GM19463 (cell line): ENCODE measurements around the gene CSRP1.
A peak's percentile ranks its signal among the peaks of the same experiment; 100 is the strongest.

ENCODE experiments used
- ATAC-seq: cut with Tn5 transposase; IDR thresholded peaks from one replicate; pipeline ENCODE4 v1.9.1; 2021; ENCODE audit warnings: mild to moderate bottlenecking, moderate library complexity; ENCODE audit not compliant: unreplicated experiment

CSRP1 gene

DNA sequence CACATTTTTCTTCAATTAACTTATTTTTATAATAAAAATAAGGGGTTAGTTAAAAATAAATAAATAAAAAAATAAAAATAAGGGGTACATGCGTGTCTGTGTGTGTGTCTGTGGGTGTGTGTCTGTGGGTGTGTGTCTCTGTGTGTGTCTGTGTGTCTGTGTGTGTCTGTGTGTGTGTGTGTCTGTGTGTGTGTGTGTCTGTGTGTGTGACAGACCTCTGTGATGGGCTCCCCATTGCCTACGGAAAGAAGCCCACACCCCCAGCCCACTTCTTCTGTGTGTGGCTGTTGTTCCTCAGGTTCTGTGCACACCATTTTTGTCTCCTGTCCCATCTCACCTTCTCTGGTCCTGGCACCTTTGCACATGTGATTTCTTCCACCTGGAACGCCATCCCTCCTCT is 47.9 kb downstream of the CSRP1 start:
- no peak for ATAC-seq

DNA sequence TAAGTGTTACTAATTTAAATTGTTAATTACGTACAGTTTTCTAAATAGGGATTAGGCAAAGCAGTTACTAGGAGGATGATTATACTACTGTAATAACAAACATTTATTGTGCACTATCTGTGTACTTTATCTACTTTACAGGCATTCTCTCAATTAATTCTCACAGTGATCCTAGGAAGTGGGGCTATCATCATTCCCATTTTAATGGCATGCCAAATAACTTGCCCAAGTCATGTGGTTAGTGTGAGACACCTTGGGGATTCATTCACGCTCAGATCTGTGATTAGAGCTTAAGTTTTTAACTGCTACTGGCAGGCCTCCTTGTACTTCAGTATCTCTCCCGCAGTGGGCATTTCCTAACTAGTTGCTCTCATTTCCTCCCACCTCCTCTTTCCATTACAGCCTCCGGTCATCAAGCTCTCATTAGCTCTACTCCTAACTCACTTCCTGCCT is 49.4 kb downstream of the CSRP1 start:
- ATAC-seq: no peak

DNA sequence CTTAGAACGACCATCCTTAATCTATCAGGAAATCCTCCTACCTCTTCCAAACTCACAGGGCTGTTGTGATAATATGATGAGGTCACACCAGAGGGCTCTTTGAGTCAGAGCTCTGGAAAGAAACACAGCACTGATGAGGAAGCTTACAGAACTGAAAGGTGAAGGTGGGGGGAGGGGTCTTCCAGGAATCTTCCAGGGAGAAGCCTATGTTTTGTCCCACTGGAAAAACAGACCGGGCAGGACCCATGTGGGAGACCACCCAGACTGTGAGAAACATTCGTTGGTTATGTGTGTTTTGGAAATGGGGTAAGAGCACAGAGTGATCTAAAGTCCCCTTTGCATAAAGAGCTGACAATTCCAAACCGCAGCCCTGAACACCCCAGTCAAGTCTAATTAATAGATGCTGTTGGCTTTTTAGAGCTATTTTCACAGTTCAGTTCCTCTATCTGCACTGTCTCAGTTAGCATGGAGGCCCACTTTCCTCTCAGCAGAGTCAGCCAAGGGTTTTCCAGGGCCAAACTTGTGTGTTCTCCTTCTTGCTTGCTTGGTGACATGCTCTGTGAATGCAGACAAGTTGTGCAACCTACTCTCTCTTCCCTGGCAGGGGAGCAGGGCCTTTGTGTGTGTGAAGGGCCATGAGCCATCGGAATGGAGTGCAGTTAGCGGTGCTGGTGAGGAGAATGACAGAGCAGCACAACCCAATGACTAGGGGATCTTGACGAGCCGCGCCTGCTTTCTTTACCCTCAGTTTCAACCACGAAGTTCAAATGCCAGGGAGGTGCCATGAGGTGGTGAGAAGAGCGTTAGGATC is 50.2 kb downstream of the CSRP1 start:
- ATAC-seq: no peak

DNA sequence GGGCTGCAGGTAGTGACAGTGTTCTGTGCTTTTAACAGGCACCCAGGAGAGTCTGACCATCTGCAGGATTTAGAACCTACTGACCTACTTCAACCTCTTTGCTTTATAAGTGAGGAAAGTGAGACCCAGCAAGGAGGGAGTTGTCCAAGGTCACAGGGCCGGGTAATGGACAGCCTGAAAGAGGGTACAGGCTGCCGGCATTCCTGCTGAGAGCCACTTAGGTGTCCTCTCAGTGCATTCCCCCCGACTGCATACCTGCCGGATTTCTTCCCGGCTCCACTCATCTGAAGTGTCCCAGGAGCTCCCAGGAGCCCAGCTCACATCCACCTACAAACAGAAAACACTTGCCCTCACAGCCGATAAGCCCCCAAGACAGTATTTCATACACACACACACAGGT is 51.8 kb downstream of the CSRP1 start:
- ATAC-seq: no peak

GRCh38 chr1:201454608-201455007 is 52.3 kb downstream of the CSRP1 start:
- ATAC-seq: no peak

- no peak for ATAC-seq
These were observed 54.1 kb downstream of the CSRP1 start for GRCh38 chr1:201452866-201453265.

GRCh38 chr1:201450721-201451291 is 56.1 kb downstream of the CSRP1 start:
- no peak for ATAC-seq

DNA sequence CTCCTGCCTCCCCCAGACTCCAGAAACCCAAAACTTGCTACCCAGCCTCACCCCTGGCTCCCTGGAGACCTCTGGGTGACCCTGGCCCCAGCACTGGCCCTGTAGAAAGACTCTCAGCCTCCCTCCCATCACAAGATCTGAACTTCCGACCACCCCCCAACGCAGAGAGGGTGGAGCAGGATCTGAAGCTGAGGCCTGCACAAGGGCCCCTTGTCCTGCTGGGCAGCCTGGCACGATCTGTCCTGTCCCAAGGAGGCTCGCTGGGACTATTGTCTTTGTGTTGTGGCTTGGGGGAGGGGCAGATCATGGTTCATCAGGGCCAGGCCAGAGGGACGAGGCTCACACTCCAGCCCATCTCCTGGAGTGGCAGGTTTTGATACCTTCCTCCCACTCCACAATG is 57.9 kb downstream of the CSRP1 start:
- no peak for ATAC-seq

DNA sequence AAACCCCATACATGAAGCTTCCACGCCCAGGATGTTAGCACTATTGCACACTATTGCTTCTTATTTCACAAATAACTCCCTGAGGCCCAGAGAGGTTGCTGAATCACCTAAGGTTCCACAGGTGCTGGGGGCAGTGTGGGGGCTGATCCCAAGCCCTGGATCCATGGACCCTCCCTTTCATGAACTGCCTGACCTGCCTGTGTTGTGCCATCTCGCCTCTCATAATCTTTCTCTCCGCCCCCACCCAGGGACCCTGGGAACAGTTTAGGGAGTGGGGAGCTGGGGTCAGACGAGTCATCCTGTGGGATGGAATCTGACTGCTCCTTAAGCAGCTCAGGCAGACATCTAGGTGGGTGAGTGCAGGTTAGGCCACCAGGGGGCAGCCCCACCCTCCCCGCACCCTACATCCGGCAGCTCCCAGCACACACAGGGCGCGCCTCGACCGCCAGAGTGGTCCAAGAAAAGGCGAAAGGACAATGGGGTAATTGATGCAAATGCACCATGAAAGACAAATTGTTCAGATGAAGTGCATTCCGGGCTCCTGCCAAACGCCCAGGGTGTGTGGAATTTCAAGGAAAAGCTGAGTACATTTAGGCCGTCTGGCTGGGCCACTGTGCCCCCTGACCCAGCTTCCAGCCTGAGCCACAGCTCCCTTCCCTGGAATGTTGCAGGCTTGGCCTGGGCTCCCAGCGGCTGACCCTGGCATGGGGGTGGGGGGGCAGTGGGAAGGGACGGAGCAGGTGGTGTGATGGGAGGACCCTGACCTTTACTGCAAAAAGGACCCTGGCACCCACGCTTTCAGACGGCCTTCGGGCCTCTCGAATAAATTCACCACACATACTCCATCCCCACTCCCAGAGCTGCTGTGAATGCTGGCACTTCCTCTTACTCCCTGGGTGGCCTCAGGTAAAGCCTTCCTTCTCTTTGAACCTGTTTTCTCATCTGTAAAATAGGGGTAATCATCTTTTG is 58.7 kb downstream of the CSRP1 start:
- ATAC-seq: peak; percentile 87

DNA sequence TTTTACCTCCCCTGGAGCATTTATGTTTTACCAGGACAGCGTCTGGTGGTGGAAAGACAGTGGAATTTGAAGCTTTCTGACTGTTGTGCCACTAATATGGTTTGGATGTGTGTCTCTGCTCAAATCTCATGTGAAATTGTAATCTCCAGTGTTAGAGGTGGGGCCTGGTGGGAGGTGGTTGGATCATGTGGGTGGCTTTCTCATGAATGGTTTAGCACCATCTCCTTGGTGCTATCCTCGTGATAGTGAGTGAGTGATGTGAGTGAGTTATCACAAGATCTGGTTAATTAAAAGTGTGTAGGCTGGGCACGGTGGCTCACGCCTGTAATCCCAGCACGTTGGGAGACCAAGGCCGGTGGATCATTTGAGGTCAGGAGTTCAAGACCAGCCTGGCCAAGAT is 61.6 kb downstream of the CSRP1 start:
- ATAC-seq: no peak

DNA sequence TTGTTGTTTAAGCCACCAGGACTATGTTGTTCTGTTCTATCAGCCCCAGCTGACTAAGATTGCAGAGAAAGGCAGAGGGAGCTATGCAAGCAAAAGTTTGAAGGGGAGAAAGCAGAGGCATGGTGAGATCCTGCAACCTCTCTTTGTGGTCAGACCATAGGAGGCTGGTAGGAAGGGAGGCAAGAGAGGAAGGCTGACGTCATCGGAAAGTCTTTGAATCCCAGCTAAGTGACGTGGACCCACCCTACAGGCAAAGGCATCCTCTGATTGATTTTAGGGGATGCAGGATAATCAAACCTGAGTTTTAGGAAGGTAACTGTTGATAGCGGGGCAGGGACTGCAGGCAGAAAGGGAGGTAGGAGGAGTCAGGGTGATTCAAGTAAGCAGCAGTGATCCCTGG is 62.1 kb downstream of the CSRP1 start:
- ATAC-seq: no peak

DNA sequence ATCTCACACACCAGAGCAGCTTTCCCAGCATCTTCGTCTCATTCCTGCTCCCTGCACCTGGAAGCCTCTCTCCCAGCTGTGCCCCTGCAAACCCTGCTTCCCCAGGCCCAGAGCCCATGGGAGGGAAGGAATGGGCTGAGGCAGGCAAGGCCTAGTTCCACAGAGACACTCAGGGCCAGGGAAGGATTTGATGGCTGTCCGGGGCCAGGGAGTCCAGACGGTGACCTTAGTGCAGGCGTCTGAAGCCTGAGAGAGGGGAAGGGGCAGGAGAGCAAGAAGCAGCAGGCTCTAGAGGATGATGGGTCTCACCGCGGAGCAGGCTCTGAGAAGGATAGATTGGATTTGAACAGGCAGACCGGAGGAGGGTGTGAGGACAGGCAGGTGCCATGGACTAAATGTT is 63.2 kb downstream of the CSRP1 start:
- ATAC-seq: no peak

- ATAC-seq: no peak
These were observed 70.0 kb downstream of the CSRP1 start for GRCh38 chr1:201436969-201437368.

GRCh38 chr1:201436393-201436792 is 70.5 kb downstream of the CSRP1 start:
- no peak for ATAC-seq

GRCh38 chr1:201434266-201434665 is 72.7 kb downstream of the CSRP1 start:
- no peak for ATAC-seq

- ATAC-seq: no peak
These were observed 73.3 kb downstream of the CSRP1 start for GRCh38 chr1:201433609-201434008.
